ENCODE data around the gene UNC5B.

UNC5B gene

DNA sequence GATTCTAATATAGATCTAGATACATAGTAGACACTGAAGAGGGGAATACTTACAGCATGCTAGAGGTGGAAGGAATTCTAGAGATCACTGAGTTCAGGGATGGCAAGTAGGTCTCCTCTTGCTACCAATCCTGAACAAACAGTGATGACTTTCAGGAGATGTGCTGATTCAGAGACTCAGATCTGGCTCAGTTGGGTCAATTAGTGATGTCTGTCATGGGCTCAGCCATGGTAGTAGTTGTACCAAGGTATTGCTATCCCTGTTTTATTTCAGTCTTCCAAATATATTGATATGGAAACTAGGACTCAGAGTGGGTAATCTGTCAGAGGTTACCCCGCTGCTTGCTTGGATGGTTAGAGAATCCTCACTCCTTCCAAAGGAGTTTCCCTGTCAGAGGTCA is 38.5 kb downstream of the UNC5B start:
- Histone ChIP-seq H3K36me3 (ENCODE audit: control insufficient read depth, insufficient read depth, low read length) (no peaks in the 10 kb centered on the region), H3K4me3 (ENCODE audit: low read depth, low read length) (no peak overlapping the region), H3K4me1 (ENCODE audit: control insufficient read depth, insufficient read depth, low read length) (peaks cover 25% of the 10 kb centered on the region), H3K27me3 (ENCODE audit: control insufficient read depth, insufficient read depth, low read length) (no peaks in the 10 kb centered on the region), H3K9ac (ENCODE audit: low read length) (no peak overlapping the region), H3K27ac (ENCODE audit: low read depth, low read length) (no peak overlapping the region), H3K9me3 (ENCODE audit: control insufficient read depth, insufficient read depth, low read depth, low read length) (no peaks in the 10 kb centered on the region)

DNA sequence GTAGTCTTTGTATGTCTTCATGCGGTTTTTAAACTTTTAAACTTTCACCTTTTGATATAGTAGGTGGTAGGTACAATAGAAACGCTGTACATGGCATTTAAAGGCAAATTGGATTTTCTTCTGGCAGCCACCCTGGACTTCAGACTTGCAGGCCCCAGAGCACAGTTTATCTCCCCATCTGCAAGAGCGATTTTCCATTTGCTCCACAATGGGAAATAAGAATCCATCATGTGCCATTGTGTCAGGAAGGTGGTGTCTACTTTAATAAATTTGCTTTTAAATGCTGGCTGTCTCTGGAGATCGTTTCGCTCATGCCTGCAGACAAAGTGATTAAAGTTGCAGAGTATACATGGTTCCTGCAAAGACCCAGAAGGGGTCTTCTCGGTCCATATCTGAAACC is 38.9 kb downstream of the UNC5B start:
- peaks cover 25% of the 10 kb centered on the region for H3K4me1 ChIP-seq (ENCODE audit: control insufficient read depth, insufficient read depth, low read length)
- H3K9me3 ChIP-seq (ENCODE audit: control insufficient read depth, insufficient read depth, low read depth, low read length), result no peaks in the 10 kb centered on the region
- H3K27ac ChIP-seq (ENCODE audit: low read depth, low read length), result no peak overlapping the region
- H3K9ac ChIP-seq (ENCODE audit: low read length), result no peak overlapping the region
- H3K27me3 ChIP-seq (ENCODE audit: control insufficient read depth, insufficient read depth, low read length), result no peaks in the 10 kb centered on the region
- H3K36me3 ChIP-seq (ENCODE audit: control insufficient read depth, insufficient read depth, low read length), result no peaks in the 10 kb centered on the region
- H3K4me3 ChIP-seq (ENCODE audit: low read depth, low read length), result no peak overlapping the region

DNA sequence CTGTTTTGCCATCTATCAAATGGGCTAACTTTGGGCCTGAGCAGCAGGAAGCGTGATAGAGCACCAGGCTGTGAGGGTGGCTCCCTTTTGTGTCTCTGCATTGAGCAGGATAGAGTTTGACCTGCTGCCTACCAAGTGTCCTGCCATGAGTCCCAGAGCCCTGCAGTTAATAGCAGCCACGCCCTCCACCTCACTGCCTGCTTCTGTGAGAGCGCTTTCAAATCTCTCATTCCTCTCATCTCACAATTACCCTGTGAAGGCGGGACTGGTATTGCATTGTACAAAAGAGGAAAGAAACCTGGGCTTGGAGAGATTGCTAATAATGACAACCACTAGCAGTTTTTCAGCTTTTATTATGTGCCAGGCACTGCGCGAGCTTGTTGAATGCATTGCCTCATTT is 39.9 kb downstream of the UNC5B start:
- no peak overlapping the region for H3K9ac ChIP-seq (ENCODE audit: low read length)
- no peaks in the 10 kb centered on the region for H3K9me3 ChIP-seq (ENCODE audit: control insufficient read depth, insufficient read depth, low read depth, low read length)
- H3K27me3 ChIP-seq (ENCODE audit: control insufficient read depth, insufficient read depth, low read length), result no peaks in the 10 kb centered on the region
- peaks cover 25% of the 10 kb centered on the region for H3K4me1 ChIP-seq (ENCODE audit: control insufficient read depth, insufficient read depth, low read length)
- no peak overlapping the region for H3K27ac ChIP-seq (ENCODE audit: low read depth, low read length)
- no peak overlapping the region for H3K4me3 ChIP-seq (ENCODE audit: low read depth, low read length)
- H3K36me3 ChIP-seq (ENCODE audit: control insufficient read depth, insufficient read depth, low read length), result no peaks in the 10 kb centered on the region

DNA sequence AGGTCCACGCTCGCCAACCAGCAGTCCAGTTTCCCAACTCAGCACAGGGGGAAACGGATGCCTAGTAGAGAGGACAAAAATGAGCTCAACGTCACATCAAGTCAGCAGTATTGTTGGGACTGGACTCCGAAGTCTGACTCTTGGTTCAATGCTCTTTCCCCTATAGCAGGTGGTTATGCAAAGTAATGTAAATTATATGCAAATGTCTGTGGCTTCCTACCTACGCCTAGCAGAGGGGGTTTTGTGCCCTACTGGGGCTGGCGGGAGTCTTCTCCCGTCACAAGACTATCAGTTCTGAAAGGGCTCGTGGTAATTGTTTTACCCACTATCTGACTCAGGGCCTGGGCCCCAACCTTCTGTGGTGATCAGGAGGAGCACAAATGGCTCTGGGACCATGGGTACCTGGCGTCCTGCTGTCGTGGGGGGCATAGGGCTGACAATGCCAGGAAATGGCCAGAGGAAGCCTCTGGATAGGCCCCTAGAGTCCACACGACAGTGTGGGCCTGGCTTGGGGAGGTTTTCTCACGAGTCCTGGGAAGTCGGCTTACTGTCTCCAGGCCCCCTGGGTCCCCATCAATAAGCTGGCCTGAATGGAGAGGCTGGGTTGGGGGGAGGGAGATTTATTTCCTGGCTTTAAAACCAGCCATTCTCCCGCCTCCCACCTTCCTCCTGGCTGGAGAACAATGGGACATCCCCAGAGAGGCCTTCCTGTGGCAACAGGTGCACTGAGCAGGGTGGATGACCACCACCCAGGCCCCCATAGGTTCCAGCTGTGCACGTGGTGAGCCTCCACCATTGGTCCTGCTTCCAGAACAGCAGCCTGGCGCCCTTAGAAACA is 41.8 kb downstream of the UNC5B start:
- no peaks in the 10 kb centered on the region for H3K9me3 ChIP-seq (ENCODE audit: control insufficient read depth, insufficient read depth, low read depth, low read length)
- no peaks in the 10 kb centered on the region for H3K27me3 ChIP-seq (ENCODE audit: control insufficient read depth, insufficient read depth, low read length)
- H3K9ac ChIP-seq (ENCODE audit: low read length), result no peak overlapping the region
- H3K4me3 ChIP-seq (ENCODE audit: low read depth, low read length), result no peak overlapping the region
- no peaks in the 10 kb centered on the region for H3K36me3 ChIP-seq (ENCODE audit: control insufficient read depth, insufficient read depth, low read length)
- H3K4me1 ChIP-seq (ENCODE audit: control insufficient read depth, insufficient read depth, low read length), result peaks cover 25% of the 10 kb centered on the region
- H3K27ac ChIP-seq (ENCODE audit: low read depth, low read length), result no peak overlapping the region

DNA sequence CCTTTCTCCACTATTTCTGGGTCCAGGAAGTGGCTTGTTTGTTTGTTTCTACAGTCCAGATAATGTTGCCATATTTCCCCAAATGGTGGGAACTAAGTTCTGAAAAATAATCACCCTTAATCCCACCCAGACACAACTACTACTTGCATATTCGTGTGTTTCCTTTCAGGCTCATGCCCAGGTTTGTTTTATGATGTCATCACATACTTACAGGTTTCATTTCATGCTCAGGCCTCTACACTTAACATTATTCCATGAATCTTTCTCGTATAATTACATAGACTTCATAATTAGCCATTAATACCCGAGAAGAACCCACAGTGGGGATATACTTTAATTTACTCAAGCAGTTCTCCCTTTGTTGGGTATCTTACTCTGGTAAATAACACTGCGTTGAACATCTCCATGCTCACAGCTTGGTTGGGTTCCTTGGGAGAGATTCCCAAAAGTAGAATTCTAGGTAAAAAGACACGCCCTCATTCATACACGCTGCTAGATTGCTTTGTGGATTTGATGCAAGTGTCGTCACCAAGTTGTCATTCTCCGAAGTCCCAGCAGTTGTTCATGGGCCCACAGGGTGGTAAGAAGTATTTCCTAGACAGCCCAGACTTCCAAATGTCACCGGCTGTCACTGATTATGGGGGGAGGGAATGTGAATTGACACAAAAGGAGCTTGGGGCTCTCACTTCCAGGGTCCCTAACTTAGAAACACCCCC is 42.6 kb downstream of the UNC5B start:
- no peaks in the 10 kb centered on the region for H3K9me3 ChIP-seq (ENCODE audit: control insufficient read depth, insufficient read depth, low read depth, low read length)
- H3K36me3 ChIP-seq (ENCODE audit: control insufficient read depth, insufficient read depth, low read length), result no peaks in the 10 kb centered on the region
- H3K9ac ChIP-seq (ENCODE audit: low read length), result no peak overlapping the region
- H3K4me1 ChIP-seq (ENCODE audit: control insufficient read depth, insufficient read depth, low read length), result peaks cover 31% of the 10 kb centered on the region
- H3K27ac ChIP-seq (ENCODE audit: low read depth, low read length), result no peak overlapping the region
- no peak overlapping the region for H3K4me3 ChIP-seq (ENCODE audit: low read depth, low read length)
- H3K27me3 ChIP-seq (ENCODE audit: control insufficient read depth, insufficient read depth, low read length), result no peaks in the 10 kb centered on the region

DNA sequence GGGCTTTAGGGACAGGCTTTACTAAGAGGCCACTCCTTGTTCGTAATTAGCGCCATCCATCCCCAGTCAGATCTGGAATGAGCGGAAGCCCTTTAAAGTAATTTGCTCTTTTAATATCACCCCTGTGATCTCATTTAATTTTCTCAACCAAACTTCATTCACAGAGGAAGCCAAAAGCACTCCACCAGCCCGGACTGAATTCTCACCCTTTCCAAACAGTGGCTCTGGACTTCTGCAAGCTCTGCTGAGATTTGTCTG is 43.1 kb downstream of the UNC5B start:
- H3K9ac ChIP-seq (ENCODE audit: low read length), result no peak overlapping the region
- no peak overlapping the region for H3K27ac ChIP-seq (ENCODE audit: low read depth, low read length)
- no peaks in the 10 kb centered on the region for H3K27me3 ChIP-seq (ENCODE audit: control insufficient read depth, insufficient read depth, low read length)
- H3K4me3 ChIP-seq (ENCODE audit: low read depth, low read length), result no peak overlapping the region
- H3K9me3 ChIP-seq (ENCODE audit: control insufficient read depth, insufficient read depth, low read depth, low read length), result no peaks in the 10 kb centered on the region
- H3K36me3 ChIP-seq (ENCODE audit: control insufficient read depth, insufficient read depth, low read length), result no peaks in the 10 kb centered on the region
- H3K4me1 ChIP-seq (ENCODE audit: control insufficient read depth, insufficient read depth, low read length), result peaks cover 36% of the 10 kb centered on the region

DNA sequence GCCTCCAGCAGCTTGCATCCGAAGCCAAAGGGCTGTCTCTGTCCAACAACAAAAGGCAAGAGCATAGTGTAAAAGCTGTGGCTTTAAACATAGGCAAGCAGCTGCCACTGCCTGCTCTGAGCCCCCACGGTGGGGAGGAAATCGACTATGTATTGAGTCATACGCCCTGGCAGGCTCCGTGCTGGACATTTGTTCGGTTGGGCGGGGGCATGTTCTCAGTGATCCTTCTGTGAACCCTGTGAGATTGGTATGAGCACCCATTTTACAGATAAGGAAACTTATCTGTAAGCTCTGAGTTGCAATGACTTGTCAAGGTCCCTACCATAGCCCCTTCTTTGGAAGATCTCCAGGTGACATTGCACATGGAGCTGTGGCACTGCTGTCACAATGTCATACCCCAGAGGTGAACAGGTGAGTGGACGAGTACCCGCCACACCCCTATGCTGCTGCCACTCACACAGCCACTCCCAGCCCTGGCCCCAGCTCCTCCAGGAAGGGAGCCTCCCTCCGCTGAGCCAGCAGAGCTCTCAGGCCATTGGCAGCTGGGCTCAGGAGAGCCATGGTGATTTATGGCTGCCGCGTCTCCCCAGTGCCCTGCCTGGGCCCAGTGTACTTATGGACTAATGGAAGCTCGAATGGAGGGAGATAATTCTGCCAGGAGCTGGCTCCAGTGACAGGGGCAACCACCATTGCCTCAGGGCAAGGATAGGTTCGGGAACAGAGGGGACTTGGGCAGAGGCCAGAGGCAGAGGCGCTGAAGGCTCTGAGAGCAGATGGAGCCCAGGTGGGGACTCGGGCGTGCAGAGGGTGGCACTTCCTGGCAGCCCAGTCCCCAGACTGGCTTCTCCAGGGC is 43.7 kb downstream of the UNC5B start:
- no peak overlapping the region for H3K27ac ChIP-seq (ENCODE audit: low read depth, low read length)

DNA sequence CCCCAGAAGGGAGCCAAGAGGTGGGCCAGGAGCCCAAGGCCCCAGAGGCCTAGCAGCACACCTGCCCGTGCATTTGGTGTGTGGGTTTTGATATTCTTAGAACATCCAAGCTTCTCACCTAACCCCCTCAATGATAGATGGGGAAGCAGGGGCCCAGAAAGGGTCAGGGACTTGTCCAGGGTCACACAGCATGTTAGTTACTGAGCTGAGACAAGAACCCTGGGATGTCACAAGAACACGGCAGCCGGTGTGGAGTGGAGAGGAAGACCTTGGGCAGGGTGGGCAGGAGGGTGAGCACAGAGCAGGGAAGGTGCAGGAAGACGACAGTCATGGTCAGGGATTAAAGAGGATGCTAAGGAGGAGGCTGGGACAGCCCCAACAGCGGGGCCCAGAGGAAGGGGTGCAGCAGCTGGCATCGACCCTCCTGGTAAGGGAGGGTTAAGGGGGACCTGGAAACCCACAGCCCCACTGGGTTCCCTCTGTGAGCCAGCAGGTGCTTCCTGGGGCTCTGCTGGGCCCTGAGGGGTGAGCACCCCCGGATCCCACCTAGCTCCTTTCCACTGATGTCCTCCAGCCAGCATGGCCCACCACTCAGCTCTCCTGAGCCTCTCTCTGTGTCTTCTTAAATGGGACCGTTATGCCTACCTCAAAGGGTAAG is 44.4 kb downstream of the UNC5B start:
- H3K27ac ChIP-seq (ENCODE audit: low read depth, low read length), result no peak overlapping the region
- H3K27me3 ChIP-seq (ENCODE audit: control insufficient read depth, insufficient read depth, low read length), result no peaks in the 10 kb centered on the region
- H3K4me3 ChIP-seq (ENCODE audit: low read depth, low read length), result no peak overlapping the region
- H3K4me1 ChIP-seq (ENCODE audit: control insufficient read depth, insufficient read depth, low read length), result peaks cover 48% of the 10 kb centered on the region
- H3K9ac ChIP-seq (ENCODE audit: low read length), result no peak overlapping the region
- no peaks in the 10 kb centered on the region for H3K36me3 ChIP-seq (ENCODE audit: control insufficient read depth, insufficient read depth, low read length)
- H3K9me3 ChIP-seq (ENCODE audit: control insufficient read depth, insufficient read depth, low read depth, low read length), result no peaks in the 10 kb centered on the region

More for the DNA sequence above, 43.7 kb downstream of the UNC5B start:
- no peak overlapping the region for H3K9ac ChIP-seq (ENCODE audit: low read length)
- no peaks in the 10 kb centered on the region for H3K27me3 ChIP-seq (ENCODE audit: control insufficient read depth, insufficient read depth, low read length)
- H3K4me3 ChIP-seq (ENCODE audit: low read depth, low read length), result no peak overlapping the region
- H3K36me3 ChIP-seq (ENCODE audit: control insufficient read depth, insufficient read depth, low read length), result no peaks in the 10 kb centered on the region
- no peaks in the 10 kb centered on the region for H3K9me3 ChIP-seq (ENCODE audit: control insufficient read depth, insufficient read depth, low read depth, low read length)
- peaks cover 42% of the 10 kb centered on the region for H3K4me1 ChIP-seq (ENCODE audit: control insufficient read depth, insufficient read depth, low read length)

DNA sequence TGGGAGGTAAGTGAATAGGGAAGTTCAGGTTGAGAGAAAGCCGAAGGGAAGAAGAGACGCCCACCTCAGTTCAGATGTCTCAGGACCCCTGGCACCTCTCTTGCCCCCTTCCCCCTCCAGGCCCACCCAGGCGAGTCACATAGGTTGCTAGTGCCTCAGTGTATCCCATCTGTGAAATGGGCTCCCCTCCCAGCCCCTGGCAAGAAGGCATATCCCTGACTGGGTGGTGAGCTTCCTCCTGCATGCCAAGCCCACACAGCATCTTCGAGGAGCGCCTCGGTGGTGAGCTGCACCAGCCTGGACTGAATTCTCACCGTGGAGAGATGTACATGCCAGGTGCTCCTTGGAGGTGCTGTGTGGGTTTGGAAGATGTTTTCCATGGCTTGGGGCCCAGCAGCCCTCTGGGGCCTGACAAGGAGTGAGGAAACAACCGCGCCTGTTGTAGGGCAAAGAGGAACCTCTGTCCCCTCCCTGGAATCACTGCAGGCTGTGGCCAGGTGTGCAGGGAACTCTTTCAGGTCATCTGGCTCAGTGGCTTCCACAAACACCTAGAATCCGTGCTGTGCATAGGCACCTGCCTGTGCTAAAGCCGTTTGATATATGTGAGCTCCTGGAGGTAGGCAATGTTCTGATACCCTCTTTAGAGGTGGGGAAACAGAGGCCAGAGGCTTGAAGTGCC is 45.1 kb downstream of the UNC5B start:
- H3K9ac ChIP-seq (ENCODE audit: low read length), result no peak overlapping the region

DNA sequence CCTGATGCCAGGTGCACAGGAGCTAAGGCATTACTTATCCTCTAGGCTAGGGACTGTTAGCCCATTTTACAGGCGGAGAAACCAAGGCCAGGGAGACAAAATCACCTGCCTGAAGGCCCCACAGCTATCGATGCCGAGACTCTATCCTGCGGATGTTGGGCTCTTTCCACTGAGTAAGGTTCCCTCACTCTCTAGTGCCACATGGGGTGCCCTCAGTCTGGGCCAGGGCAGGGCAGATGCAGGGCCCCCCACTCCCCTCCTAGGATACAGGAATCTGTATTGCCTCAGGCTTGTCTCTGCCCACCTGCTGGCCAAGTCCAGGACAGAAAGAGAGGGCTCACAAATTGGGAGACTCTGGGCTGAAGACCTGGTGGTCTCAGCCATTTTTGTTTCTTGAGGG is 45.7 kb downstream of the UNC5B start:
- H3K4me3 ChIP-seq (ENCODE audit: low read depth, low read length), result no peak overlapping the region
- H3K4me1 ChIP-seq (ENCODE audit: control insufficient read depth, insufficient read depth, low read length), result peaks cover 48% of the 10 kb centered on the region
- no peaks in the 10 kb centered on the region for H3K27me3 ChIP-seq (ENCODE audit: control insufficient read depth, insufficient read depth, low read length)
- H3K36me3 ChIP-seq (ENCODE audit: control insufficient read depth, insufficient read depth, low read length), result no peaks in the 10 kb centered on the region
- H3K9me3 ChIP-seq (ENCODE audit: control insufficient read depth, insufficient read depth, low read depth, low read length), result no peaks in the 10 kb centered on the region
- H3K9ac ChIP-seq (ENCODE audit: low read length), result no peak overlapping the region
- no peak overlapping the region for H3K27ac ChIP-seq (ENCODE audit: low read depth, low read length)

More for the DNA sequence above, 45.1 kb downstream of the UNC5B start:
- Histone ChIP-seq H3K9me3 (ENCODE audit: control insufficient read depth, insufficient read depth, low read depth, low read length) (no peaks in the 10 kb centered on the region), H3K27me3 (ENCODE audit: control insufficient read depth, insufficient read depth, low read length) (no peaks in the 10 kb centered on the region), H3K36me3 (ENCODE audit: control insufficient read depth, insufficient read depth, low read length) (no peaks in the 10 kb centered on the region), H3K4me1 (ENCODE audit: control insufficient read depth, insufficient read depth, low read length) (peaks cover 46% of the 10 kb centered on the region), H3K27ac (ENCODE audit: low read depth, low read length) (no peak overlapping the region), H3K4me3 (ENCODE audit: low read depth, low read length) (no peak overlapping the region)

Data from HUES6 (cell line).